DND-41 (cell line): Measurements from ENCODE around the gene UBTD1.

ENCODE experiments used
- EZH2 ChIP-seq: IDR thresholded peaks from 3 replicates; pipeline ENCODE4 v1.6.1; 2012; ENCODE audit warnings: borderline replicate concordance, low read depth, mild to moderate bottlenecking, moderate library complexity, low read length, inconsistent platforms; ENCODE audit not compliant: severe bottlenecking
- TF ChIP-seq, protein P1 (sequence below): IDR thresholded peaks from 2 replicates; pipeline ENCODE4 v1.5.1; 2012; ENCODE audit warnings: borderline replicate concordance, low read length, moderate library complexity, mild to moderate bottlenecking; ENCODE audit not compliant: poor library complexity, severe bottlenecking; ENCODE audit errors: extremely low read depth

DNA sequence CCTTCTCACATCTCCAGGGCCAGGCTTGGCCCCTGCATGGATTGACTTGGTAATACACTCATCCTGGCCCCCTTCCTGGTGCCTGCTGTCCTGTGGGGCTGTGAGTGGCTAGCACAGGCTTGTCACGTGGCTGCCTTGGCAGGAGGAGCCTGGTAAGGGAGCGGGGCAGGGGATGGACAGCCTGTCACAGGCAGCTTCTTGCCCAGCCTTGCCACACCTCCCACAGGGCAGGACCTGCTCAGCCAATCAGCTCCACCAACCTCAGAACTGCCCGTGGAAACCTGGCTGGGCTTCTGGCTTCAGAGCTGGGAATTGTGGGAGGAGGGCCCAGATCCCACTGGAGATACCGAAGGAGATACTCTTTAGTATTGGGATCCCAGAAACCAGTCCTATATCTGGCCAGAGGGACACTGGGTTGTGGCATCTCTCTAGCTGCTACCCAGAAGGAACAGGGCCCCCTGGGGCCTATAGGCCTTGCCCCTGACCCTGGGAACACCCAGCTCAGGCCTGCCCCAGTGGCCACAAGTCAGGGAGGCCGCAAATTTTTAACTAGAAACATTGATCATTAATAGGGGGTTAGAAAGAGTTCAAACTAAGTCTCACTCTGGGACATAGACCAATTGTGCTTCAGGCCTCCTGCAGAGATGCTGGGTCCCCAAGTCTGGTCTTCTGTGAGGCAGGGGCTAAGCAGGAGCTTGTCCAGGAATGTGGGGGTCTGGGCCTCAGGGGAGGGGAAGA, 85.5 kb downstream of the UBTD1 start, which contains the start of gene HOGA1:
- TF ChIP-seq, protein P1, sequence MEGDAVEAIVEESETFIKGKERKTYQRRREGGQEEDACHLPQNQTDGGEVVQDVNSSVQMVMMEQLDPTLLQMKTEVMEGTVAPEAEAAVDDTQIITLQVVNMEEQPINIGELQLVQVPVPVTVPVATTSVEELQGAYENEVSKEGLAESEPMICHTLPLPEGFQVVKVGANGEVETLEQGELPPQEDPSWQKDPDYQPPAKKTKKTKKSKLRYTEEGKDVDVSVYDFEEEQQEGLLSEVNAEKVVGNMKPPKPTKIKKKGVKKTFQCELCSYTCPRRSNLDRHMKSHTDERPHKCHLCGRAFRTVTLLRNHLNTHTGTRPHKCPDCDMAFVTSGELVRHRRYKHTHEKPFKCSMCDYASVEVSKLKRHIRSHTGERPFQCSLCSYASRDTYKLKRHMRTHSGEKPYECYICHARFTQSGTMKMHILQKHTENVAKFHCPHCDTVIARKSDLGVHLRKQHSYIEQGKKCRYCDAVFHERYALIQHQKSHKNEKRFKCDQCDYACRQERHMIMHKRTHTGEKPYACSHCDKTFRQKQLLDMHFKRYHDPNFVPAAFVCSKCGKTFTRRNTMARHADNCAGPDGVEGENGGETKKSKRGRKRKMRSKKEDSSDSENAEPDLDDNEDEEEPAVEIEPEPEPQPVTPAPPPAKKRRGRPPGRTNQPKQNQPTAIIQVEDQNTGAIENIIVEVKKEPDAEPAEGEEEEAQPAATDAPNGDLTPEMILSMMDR: no peak
- no peak for TF ChIP-seq EZH2
